HepG2 (cell line): ENCODE data around the gene PRDX2. TPM values are rescaled to one million over a fixed set of nuclear protein-coding genes. Genes with fewer than 3 reads are reported as not detected.

Experiments used
- ASH2L ChIP-seq: fragments of 300-600, 200-600 bp; sonication (generic); IDR thresholded peaks from 2 replicates; pipeline ENCODE4 v1.7.0; 2017; ENCODE audit warnings: low read depth, mild to moderate bottlenecking, moderate library complexity, mixed read lengths, low read length; ENCODE audit not compliant: insufficient read length
- BORCS8-MEF2B ChIP-seq: sonication (generic); formaldehyde crosslinking; IDR thresholded peaks from 2 replicates; pipeline ENCODE4 v1.8.0; 2022; ENCODE audit warnings: mild to moderate bottlenecking, missing genetic modification reagents
- MTF1 ChIP-seq: sonication (generic); formaldehyde crosslinking; IDR thresholded peaks from 2 replicates; pipeline ENCODE4 v1.5.0; 2020; ENCODE audit warnings: missing genetic modification reagents
- PAX8 ChIP-seq: sonication (generic); formaldehyde crosslinking; IDR thresholded peaks from 2 replicates; pipeline ENCODE4 v1.8.0; 2022; ENCODE audit warnings: mild to moderate bottlenecking, missing genetic modification reagents, borderline replicate concordance
- PHF21A ChIP-seq: sonication (generic); formaldehyde crosslinking; IDR thresholded peaks from 2 replicates; pipeline ENCODE4 v1.5.0; 2020; ENCODE audit warnings: mild to moderate bottlenecking, missing genetic modification reagents
- PHF8 ChIP-seq: sonication (generic); formaldehyde crosslinking; IDR thresholded peaks from 2 replicates; pipeline ENCODE4 v1.5.0; 2020; ENCODE audit warnings: missing genetic modification reagents
- POGK ChIP-seq: sonication (generic); formaldehyde crosslinking; conservative IDR thresholded peaks from 2 replicates; pipeline ENCODE4 v1.8.0; 2022; ENCODE audit warnings: mild to moderate bottlenecking, moderate library complexity, missing genetic modification reagents
- RBM39 ChIP-seq: fragments of 200-400 bp; formaldehyde crosslinking; IDR thresholded peaks from one replicate; pipeline ENCODE4 v1.6.1; 2018; ENCODE audit warnings: antibody characterized with exemption, mild to moderate bottlenecking, low read depth, low read length; ENCODE audit not compliant: poor library complexity, severe bottlenecking
- SMAD1 ChIP-seq: sonication (generic); formaldehyde crosslinking; IDR thresholded peaks from 2 replicates; pipeline ENCODE4 v1.4.0; 2020; ENCODE audit warnings: missing genetic modification reagents, low read depth, mild to moderate bottlenecking, borderline replicate concordance
- XRCC5 ChIP-seq: fragments of 200-400 bp; formaldehyde crosslinking; optimal IDR thresholded peaks from 2 replicates; pipeline ENCODE3; 2017; ENCODE audit warnings: mild to moderate bottlenecking, low read length
- ZFP37 ChIP-seq: sonication (generic); formaldehyde crosslinking; IDR thresholded peaks from 2 replicates; pipeline ENCODE4 v1.4.0; 2020; ENCODE audit warnings: missing genetic modification reagents, borderline replicate concordance
- ZMAT3 ChIP-seq: sonication (generic); formaldehyde crosslinking; conservative IDR thresholded peaks from 2 replicates; pipeline ENCODE4 v1.7.0; 2021; ENCODE audit warnings: missing genetic modification reagents
- ZMYM4 ChIP-seq: sonication (generic); formaldehyde crosslinking; IDR thresholded peaks from 2 replicates; pipeline ENCODE4 v1.8.1; 2023; ENCODE audit warnings: mild to moderate bottlenecking, missing genetic modification reagents
- ZNF274 ChIP-seq: sonication (generic); formaldehyde crosslinking; IDR thresholded peaks from 2 replicates; pipeline ENCODE4 v1.5.1; 2020; ENCODE audit warnings: mild to moderate bottlenecking, missing genetic modification reagents
- ZNF3 ChIP-seq: IDR thresholded peaks from 2 replicates; pipeline ENCODE4 v1.7.0; 2017; ENCODE audit warnings: inconsistent platforms
- ZNF431 ChIP-seq: sonication (generic); formaldehyde crosslinking; IDR thresholded peaks from 2 replicates; pipeline ENCODE4 v1.9.0; 2022; ENCODE audit warnings: missing genetic modification reagents, low read depth, mild to moderate bottlenecking, borderline replicate concordance
- ZNF441 ChIP-seq: sonication (generic); formaldehyde crosslinking; IDR thresholded peaks from 2 replicates; pipeline ENCODE4 v1.7.0; 2021; ENCODE audit warnings: missing genetic modification reagents, borderline replicate concordance
- ZNF605 ChIP-seq: sonication (generic); formaldehyde crosslinking; IDR thresholded peaks from 2 replicates; pipeline ENCODE4 v1.8.0; 2022; ENCODE audit warnings: mild to moderate bottlenecking, missing genetic modification reagents
- ZNF660 ChIP-seq: sonication (generic); formaldehyde crosslinking; IDR thresholded peaks from 2 replicates; pipeline ENCODE4 v1.5.1; 2020; ENCODE audit warnings: mild to moderate bottlenecking, low read depth, missing genetic modification reagents, borderline replicate concordance
- ZNF672 ChIP-seq: sonication (generic); formaldehyde crosslinking; IDR thresholded peaks from 2 replicates; pipeline ENCODE4 v1.8.1; 2022; ENCODE audit warnings: missing genetic modification reagents
- ZNF678 ChIP-seq: sonication (generic); formaldehyde crosslinking; IDR thresholded peaks from 2 replicates; pipeline ENCODE4 v1.4.0; 2020; ENCODE audit warnings: mild to moderate bottlenecking, missing genetic modification reagents
- ZSCAN9 ChIP-seq: IDR thresholded peaks from 2 replicates; pipeline ENCODE4 v1.6.1; 2016; ENCODE audit warnings: borderline replicate concordance
- polyA plus RNA-seq, 8 experiments: library from polyadenylated mRNA; depleted of rRNA in 3 of 8; stranded (reverse) in 7 of 8; unstranded in 1 of 8; fragments of >200 nt; fragmentation: Illumina TruSeq in 4 of 8; extraction: Trizol in 4 of 8; gene quantifications; 2 replicates each; pipeline versions ENCODE4 v1.2.1 to v1.2.3, GENCODE V29; 2011 to 2016; ENCODE audit warnings: low read depth in 4 of 8, missing spikeins in 1 of 8, mixed read lengths in 1 of 8; ENCODE audit not compliant: insufficient read depth in 1 of 8
- total RNA-seq, 5 experiments: library from RNA; depleted of rRNA; stranded (reverse); fragments of >200 nt; fragmentation: Illumina TruSeq; extraction: Trizol; gene quantifications; 2 replicates each; pipeline ENCODE4 v1.2.3, GENCODE V29; 2016; ENCODE audit warnings: low read depth in 1 of 5

The PRDX2 gene
- total and polyA plus RNA-seq, 2 of the 13 experiments (the other 11 are each of a cell fraction or from before 2014, with no cell fraction given): 218 to 381 TPM

GRCh38 chr19:12792051-12792852, 9.3 kb downstream of the PRDX2 start (continued):
- peak; percentile 77; the same call in 1 of the 2 replicates for TF ChIP-seq ZNF431 (CRISPR knock-in tag)
- TF ChIP-seq ZNF605 (CRISPR knock-in tag): peak; percentile 34; the same call in 1 of the 2 replicates
- TF ChIP-seq ZNF672: no peak
- TF ChIP-seq POGK (CRISPR knock-in tag): peak; percentile 92
- TF ChIP-seq ZMYM4 (CRISPR knock-in tag): peak; percentile 46; the same call in 1 of the 2 replicates
- no peak for TF ChIP-seq ZNF274
- TF ChIP-seq ZNF3 (CRISPR knock-in tag): no peak
- peak; percentile 89 for TF ChIP-seq RBM39
- no peak for TF ChIP-seq ZSCAN9
- no peak; the same call in 1 of the 2 replicates for TF ChIP-seq SMAD1 (CRISPR knock-in tag)
- no peak; the same call in 1 of the 2 replicates for TF ChIP-seq ZFP37 (CRISPR knock-in tag)
- TF ChIP-seq XRCC5: peak; percentile 23
- peak; percentile 63 for TF ChIP-seq PHF8
- TF ChIP-seq PAX8: no peak
- TF ChIP-seq ZMAT3 (CRISPR knock-in tag): no peak; the same call in 1 of the 2 replicates
- TF ChIP-seq ZNF441 (CRISPR knock-in tag): peak; percentile 66; the same call in 1 of the 2 replicates
- TF ChIP-seq ZNF660 (CRISPR knock-in tag): no peak
- no peak for TF ChIP-seq ASH2L
- no peak for TF ChIP-seq MTF1 (CRISPR knock-in tag)
- TF ChIP-seq ZNF678 (CRISPR knock-in tag): no peak
- TF ChIP-seq BORCS8-MEF2B (CRISPR knock-in tag): peak; percentile 53; the same call in 1 of the 2 replicates
- TF ChIP-seq PHF21A (CRISPR knock-in tag): peak; percentile 57
